GM15510 (cell line): ENCODE data around the gene FBXO48.

Experiments used
- POLR2A ChIP-seq: IDR thresholded peaks from 3 replicates; pipeline ENCODE4 v1.6.1; 2011; ENCODE audit warnings: borderline replicate concordance; ENCODE audit not compliant: insufficient read length; ENCODE audit errors: extremely low read depth

The FBXO48 gene

DNA sequence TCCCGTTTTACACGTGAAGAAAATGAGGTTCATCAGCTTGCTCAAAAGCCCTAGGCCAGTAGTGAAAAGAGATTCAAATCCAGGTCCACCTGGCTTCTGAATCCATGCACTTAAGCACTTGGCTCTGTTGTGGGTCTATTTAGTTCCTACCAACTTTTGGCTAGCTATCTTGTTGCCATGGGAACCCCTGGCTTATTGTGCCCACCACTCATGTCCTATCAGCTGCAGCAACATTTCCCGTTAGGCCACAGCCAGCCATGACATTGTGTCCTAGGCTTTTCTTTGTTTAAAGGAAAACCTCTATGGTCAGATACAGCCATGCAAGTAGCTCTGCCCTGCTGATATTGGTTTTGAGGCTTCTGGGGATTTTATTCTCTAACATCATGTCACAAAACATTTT lies 52.2 kb downstream of the FBXO48 start:
- TF ChIP-seq POLR2A, result no peak

DNA sequence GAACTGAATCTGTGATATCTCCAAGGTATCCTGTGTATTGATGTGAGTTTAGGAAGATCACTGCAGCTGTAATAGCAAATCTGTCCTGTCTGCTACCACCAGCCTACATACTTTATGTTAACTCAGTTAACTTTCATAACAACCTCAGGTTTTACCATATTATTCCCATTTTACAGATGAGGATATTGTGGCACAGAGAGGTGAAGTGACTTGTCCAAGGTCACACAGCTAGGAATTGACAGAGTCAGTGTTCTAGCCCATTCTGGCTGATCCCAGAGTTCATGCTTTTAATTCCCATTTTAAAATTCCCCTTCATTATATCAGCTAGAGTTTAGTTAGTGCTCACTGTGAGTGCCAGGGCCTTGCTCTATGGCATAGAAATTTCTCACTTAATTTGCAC lies 52.6 kb downstream of the FBXO48 start:
- TF ChIP-seq POLR2A, result no peak

DNA sequence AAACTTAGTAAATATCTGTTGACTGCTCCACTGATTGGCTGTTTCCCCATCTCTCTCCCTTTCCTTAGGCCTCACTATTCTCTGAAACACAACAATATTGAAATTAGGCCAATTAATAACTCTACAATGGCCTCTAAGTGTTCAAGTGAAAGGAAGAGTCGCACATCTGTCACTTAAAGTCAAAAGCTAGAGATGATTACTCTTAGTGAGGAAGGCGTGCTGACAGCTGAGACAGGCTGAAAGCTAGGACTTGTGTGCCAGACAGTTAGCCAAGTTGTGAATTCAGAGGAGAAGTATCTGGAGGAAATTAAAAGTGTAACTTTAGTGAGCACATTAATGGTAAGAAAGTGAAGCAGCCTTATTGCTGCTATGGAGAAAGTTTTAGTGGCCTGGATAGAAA lies 53.6 kb downstream of the FBXO48 start:
- TF ChIP-seq POLR2A, result no peak

DNA sequence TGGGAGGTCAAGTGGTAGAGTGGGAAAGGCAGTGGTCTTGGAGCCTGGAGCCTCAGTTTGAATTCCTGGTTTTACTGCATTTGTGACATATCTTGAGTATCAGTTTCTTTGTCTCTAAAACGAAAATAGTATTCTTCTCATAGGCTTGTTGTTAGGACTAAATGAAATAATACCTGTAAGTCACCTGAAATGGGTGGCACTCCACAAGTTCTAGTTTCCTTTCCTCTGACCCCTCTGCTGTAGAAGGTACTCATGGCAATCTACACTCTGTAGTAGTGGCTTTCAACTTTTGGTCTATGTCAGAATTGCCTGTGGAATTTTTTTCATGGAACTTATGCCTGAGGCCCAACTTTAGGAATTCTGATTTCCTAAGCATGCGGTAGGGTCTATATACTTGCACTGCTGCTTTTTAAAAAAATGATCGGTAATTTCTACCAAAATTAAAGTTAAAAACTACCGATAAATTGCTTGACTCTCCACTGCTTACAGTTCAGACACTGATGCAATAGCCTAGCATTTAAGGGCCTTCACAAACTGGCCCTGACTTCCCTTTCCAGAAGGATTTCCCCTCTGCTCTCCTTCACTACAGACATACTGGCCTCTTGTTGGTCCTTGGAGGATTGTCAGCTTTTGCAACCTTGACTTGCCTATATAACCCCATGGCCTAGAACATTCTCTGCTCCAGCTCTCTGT lies 54.8 kb downstream of the FBXO48 start:
- no peak for TF ChIP-seq POLR2A

DNA sequence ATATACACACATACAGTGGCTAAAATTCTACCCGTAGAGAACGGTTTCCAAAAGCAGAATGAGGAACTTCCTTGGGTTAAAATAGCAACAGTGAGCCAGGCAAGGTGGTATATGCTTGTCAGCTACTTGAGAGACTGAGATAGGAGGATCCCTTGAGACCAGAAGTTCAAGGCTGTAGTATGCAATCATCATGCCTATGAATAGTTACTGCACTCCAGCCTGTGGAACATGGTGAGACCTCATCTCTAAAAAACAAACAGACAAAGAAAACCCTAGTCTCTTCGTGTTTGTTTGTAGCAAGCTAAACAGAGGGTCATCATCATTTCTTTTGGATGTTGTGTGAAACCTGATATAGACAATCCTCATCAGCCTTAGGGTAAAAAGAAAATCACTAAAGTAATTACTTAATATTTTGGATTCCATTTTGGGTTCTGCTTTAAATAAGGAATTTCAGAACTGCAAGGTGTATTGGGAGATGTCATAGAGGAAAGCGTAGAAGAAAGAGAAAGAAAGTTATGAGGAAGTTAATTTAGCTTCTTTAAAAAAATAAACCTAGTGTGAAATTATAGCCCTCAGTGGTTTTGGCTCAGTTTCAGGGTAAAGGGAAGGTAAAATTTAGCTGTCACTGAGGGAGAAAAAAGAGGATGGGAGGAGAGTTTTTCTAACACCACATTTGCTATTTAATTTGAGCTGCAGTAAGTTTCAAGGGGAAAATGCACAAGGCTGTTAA lies 55.5 kb downstream of the FBXO48 start:
- TF ChIP-seq POLR2A, result no peak
